Measurements from ENCODE around the gene C10orf62. TPM values are rescaled to one million over a fixed set of nuclear protein-coding genes. Genes with fewer than 3 reads are reported as not detected.

Gene C10orf62
- total and polyA plus RNA-seq, 8 donors, result 0.14 to 0.15 TPM; not detected in 6

- Histone ChIP-seq H3K4me1 (peaks cover 5 to 20% of the 10 kb centered on the region in 2 donors), H3K36me3 (peaks cover 0 to 11% of the 10 kb centered on the region in 2 donors), H3K27ac (peak within 1 kb of the TSS; percentile 78 to 86), H3K9me3 (no peaks in the 10 kb centered on the region), H3K4me3 (peak within 1 kb of the TSS; percentile 72 to 74), H3K27me3 (peaks cover 0 to 10% of the 10 kb centered on the region in 2 donors)
- DNase-seq, result peak; percentile 96 to 100 (median 98)
- intact Hi-C loops (cut with DNase I), result no loop called here
- peak; percentile 99 for ATAC-seq
- TF ChIP-seq, protein P1, sequence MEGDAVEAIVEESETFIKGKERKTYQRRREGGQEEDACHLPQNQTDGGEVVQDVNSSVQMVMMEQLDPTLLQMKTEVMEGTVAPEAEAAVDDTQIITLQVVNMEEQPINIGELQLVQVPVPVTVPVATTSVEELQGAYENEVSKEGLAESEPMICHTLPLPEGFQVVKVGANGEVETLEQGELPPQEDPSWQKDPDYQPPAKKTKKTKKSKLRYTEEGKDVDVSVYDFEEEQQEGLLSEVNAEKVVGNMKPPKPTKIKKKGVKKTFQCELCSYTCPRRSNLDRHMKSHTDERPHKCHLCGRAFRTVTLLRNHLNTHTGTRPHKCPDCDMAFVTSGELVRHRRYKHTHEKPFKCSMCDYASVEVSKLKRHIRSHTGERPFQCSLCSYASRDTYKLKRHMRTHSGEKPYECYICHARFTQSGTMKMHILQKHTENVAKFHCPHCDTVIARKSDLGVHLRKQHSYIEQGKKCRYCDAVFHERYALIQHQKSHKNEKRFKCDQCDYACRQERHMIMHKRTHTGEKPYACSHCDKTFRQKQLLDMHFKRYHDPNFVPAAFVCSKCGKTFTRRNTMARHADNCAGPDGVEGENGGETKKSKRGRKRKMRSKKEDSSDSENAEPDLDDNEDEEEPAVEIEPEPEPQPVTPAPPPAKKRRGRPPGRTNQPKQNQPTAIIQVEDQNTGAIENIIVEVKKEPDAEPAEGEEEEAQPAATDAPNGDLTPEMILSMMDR (IDR thresholded peaks at IDR 0.05), result peak in 1 of 2 donors; percentile 9
These were observed 50.8 kb downstream of the C10orf62 start, which contains the start of gene PI4K2A for GRCh38 chr10:97640174-97640867. Gene PI4K2A, plus strand, starts transcription at chr10:97640671. Its CDS starts 72 bp downstream, at chr10:97640743.

Other genes starting within 250 kb of the C10orf62 start
- gene RRP12, start 188.4 kb upstream of the C10orf62 start, total RNA-seq, result 10 to 100 TPM; 21.2 to 40.4 TPM
- gene RRP12, start 188.4 kb upstream of the C10orf62 start, polyA plus RNA-seq (ENCODE audit: insufficient read length in 6 of 6), result 10 to 100 TPM; 22.6 to 36.2 (median 24.8) TPM
- gene PGAM1, start 163.5 kb upstream of the C10orf62 start, total RNA-seq, result 100 to 1,000 TPM; 209 to 236 TPM
- 100 to 1,000 TPM; 155 to 173 (median 163) TPM for gene PGAM1, start 163.5 kb upstream of the C10orf62 start, polyA plus RNA-seq (ENCODE audit: insufficient read length in 6 of 6)
- gene EXOSC1, start 143.7 kb upstream of the C10orf62 start, total RNA-seq, result 10 to 100 TPM; 27.2 to 30.4 TPM
- gene EXOSC1, start 143.7 kb upstream of the C10orf62 start, polyA plus RNA-seq (ENCODE audit: insufficient read length in 6 of 6), result 10 to 100 TPM; 34.9 to 43.1 (median 40.1) TPM
- gene ZDHHC16, start 143.5 kb upstream of the C10orf62 start, total RNA-seq, result 10 to 100 TPM; 61.5 to 65.2 TPM
- gene ZDHHC16, start 143.5 kb upstream of the C10orf62 start, polyA plus RNA-seq (ENCODE audit: insufficient read length in 6 of 6), result 10 to 100 TPM; 44.8 to 48.7 (median 46.6) TPM
- gene MMS19, start 91.3 kb upstream of the C10orf62 start, total RNA-seq, result 10 to 100 TPM; 60.1 to 60.7 TPM
- gene MMS19, start 91.3 kb upstream of the C10orf62 start, polyA plus RNA-seq (ENCODE audit: insufficient read length in 6 of 6), result 100 to 1,000 TPM in 3 of 6 donors, 10 to 100 TPM in 3; 94.4 to 113 (median 101) TPM
- gene UBTD1, start 90.8 kb upstream of the C10orf62 start, total RNA-seq, result 10 to 100 TPM; 30.4 to 41.0 TPM
- 10 to 100 TPM; 16.6 to 25.2 (median 19.2) TPM for gene UBTD1, start 90.8 kb upstream of the C10orf62 start, polyA plus RNA-seq (ENCODE audit: insufficient read length in 6 of 6)
- 1 to 10 TPM; 1.3 to 1.9 TPM for gene ANKRD2, start 16.9 kb upstream of the C10orf62 start, total RNA-seq
- under 1 TPM; 0.18 to 0.43 (median 0.25) TPM for gene ANKRD2, start 16.9 kb upstream of the C10orf62 start, polyA plus RNA-seq (ENCODE audit: insufficient read length in 6 of 6)
- gene HOGA1, start 5.3 kb upstream of the C10orf62 start, total RNA-seq, result 1 to 10 TPM; 1.1 to 1.2 TPM
- gene HOGA1, start 5.3 kb upstream of the C10orf62 start, polyA plus RNA-seq (ENCODE audit: insufficient read length in 6 of 6), result 1 to 10 TPM in 4 of 6 donors, under 1 TPM in 2; 0.85 to 2.2 (median 1.5) TPM
- gene MORN4, start 43.8 kb downstream of the C10orf62 start, total RNA-seq, result 1 to 10 TPM; 4.1 to 10.0 TPM
- gene MORN4, start 43.8 kb downstream of the C10orf62 start, polyA plus RNA-seq (ENCODE audit: insufficient read length in 6 of 6), result 10 to 100 TPM; 14.2 to 21.1 (median 15.8) TPM
- gene PI4K2A, start 51.0 kb downstream of the C10orf62 start, total RNA-seq, result 10 to 100 TPM; 25.8 to 27.1 TPM
- gene PI4K2A, start 51.0 kb downstream of the C10orf62 start, polyA plus RNA-seq (ENCODE audit: insufficient read length in 6 of 6), result 10 to 100 TPM; 12.7 to 17.1 (median 14.2) TPM
- 10 to 100 TPM; 15.2 to 19.7 TPM for gene AVPI1, start 97.5 kb downstream of the C10orf62 start, total RNA-seq
- 1 to 10 TPM; 4.3 to 5.5 (median 5.1) TPM for gene AVPI1, start 97.5 kb downstream of the C10orf62 start, polyA plus RNA-seq (ENCODE audit: insufficient read length in 6 of 6)
- 10 to 100 TPM; 48.1 to 58.4 TPM for gene MARVELD1, start 124.0 kb downstream of the C10orf62 start, total RNA-seq
- 10 to 100 TPM; 51.2 to 66.9 (median 61.0) TPM for gene MARVELD1, start 124.0 kb downstream of the C10orf62 start, polyA plus RNA-seq (ENCODE audit: insufficient read length in 6 of 6)
- gene ZFYVE27, start 147.4 kb downstream of the C10orf62 start, total RNA-seq, result 10 to 100 TPM; 20.6 to 23.2 TPM
- gene ZFYVE27, start 147.4 kb downstream of the C10orf62 start, polyA plus RNA-seq (ENCODE audit: insufficient read length in 6 of 6), result 10 to 100 TPM; 26.8 to 35.5 (median 28.2) TPM
- gene SFRP5, start 182.3 kb downstream of the C10orf62 start, total RNA-seq, result 1 to 10 TPM in 1 of 2 donors, under 1 TPM in 1; 0.24 to 1.9 TPM
- gene SFRP5, start 182.3 kb downstream of the C10orf62 start, polyA plus RNA-seq (ENCODE audit: insufficient read length in 6 of 6), result 1 to 10 TPM; 1.3 to 9.1 (median 3.5) TPM

Data from left lung (tissue), 10 donors.